DOHH2 (cell line): Measurements from ENCODE around the gene FAM107B.

Experiments
- H3F3A ChIP-seq: fragments of 200-600 bp; sonication (generic), shearing (Covaris generic); 2 replicates; pipeline ENCODE4 v1.6.0; 2016; ENCODE audit warnings: antibody characterized with exemption, mild to moderate bottlenecking; ENCODE audit not compliant: control insufficient read depth, insufficient read depth
- H3K27ac ChIP-seq: fragments of 200-600 bp; sonication (generic); 2 replicates; pipeline ENCODE4 v1.5.1; 2014; ENCODE audit warnings: low read depth, mild to moderate bottlenecking, low read length, moderate library complexity
- H3K27me3 ChIP-seq: fragments of 200-600 bp; sonication (generic); 2 replicates; pipeline ENCODE4 v1.6.1; 2014; ENCODE audit warnings: mild to moderate bottlenecking, low read length, mixed read lengths; ENCODE audit not compliant: control insufficient read depth
- H3K36me3 ChIP-seq: fragments of 200-600 bp; sonication (generic); 2 replicates; pipeline ENCODE4 v1.6.1; 2014; ENCODE audit warnings: mild to moderate bottlenecking, low read length, moderate library complexity, mixed read lengths; ENCODE audit not compliant: control insufficient read depth
- H3K4me1 ChIP-seq: fragments of 200-600 bp; sonication (generic); 2 replicates; pipeline ENCODE4 v1.6.1; 2014; ENCODE audit warnings: mild to moderate bottlenecking, low read length, mixed read lengths; ENCODE audit not compliant: control insufficient read depth
- H3K4me2 ChIP-seq: fragments of 200-600 bp; sonication (generic); 2 replicates; pipeline ENCODE4 v1.6.0; 2014; ENCODE audit warnings: mild to moderate bottlenecking, low read length, moderate library complexity
- H3K4me3 ChIP-seq: fragments of 200-600 bp; sonication (generic); 2 replicates; pipeline ENCODE4 v1.5.1; 2014; ENCODE audit warnings: mild to moderate bottlenecking, low read length, mixed read lengths
- H3K79me2 ChIP-seq: fragments of 200-600 bp; sonication (generic); 2 replicates; pipeline ENCODE4 v1.6.1; 2014; ENCODE audit warnings: mild to moderate bottlenecking, low read length, mixed read lengths; ENCODE audit not compliant: control insufficient read depth
- H3K9me2 ChIP-seq: fragments of 200-600 bp; sonication (generic); replicated peaks from 2 replicates; pipeline ENCODE4 v1.6.1; 2014; ENCODE audit warnings: mild to moderate bottlenecking, low read length, mixed read lengths; ENCODE audit not compliant: control insufficient read depth
- H3K9me3 ChIP-seq: fragments of 200-600 bp; sonication (generic); 2 replicates; pipeline ENCODE4 v1.6.1; 2014; ENCODE audit warnings: antibody characterized with exemption, low read length, mixed read lengths; ENCODE audit not compliant: control insufficient read depth, insufficient read depth
- H4K20me1 ChIP-seq: fragments of 200-600 bp; sonication (generic); 2 replicates; pipeline ENCODE4 v1.6.0; 2014; ENCODE audit warnings: low read depth, mild to moderate bottlenecking, antibody characterized with exemption, low read length, moderate library complexity; ENCODE audit not compliant: control insufficient read depth, insufficient read depth
- CTCF ChIP-seq: fragments of 200-600 bp; sonication (generic); IDR thresholded peaks from one replicate; pipeline ENCODE4 v1.5.1; 2014; ENCODE audit warnings: antibody characterized with exemption, mild to moderate bottlenecking, low read depth, low read length; ENCODE audit not compliant: poor library complexity, severe bottlenecking
- EZH2phosphoT487 ChIP-seq: fragments of 200-600 bp; sonication (generic); IDR thresholded peaks from 2 replicates; pipeline ENCODE4 v1.6.1; 2017; ENCODE audit warnings: borderline replicate concordance, mild to moderate bottlenecking, antibody characterized with exemption, low read length, moderate library complexity, mixed read lengths

FAM107B gene

DNA sequence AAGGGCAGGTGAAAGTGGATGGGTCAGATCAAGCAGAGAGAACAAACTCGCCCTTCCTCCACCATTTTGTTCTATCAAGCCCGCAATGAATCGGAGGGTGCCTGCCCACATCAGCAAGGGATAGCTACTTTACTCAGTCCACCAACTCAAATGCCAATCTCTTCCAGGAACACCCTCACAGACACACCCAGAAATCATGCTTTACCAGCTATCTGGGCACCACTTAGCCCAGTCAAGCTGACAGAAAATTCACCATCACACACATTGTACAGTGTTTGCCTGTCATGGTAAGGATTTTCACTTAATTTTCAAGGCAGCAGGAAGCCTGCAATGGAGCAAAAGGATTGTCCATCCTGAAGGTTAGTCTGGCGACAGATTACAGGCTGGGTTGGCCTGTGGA, 75.2 kb downstream of the FAM107B start:
- Histone ChIP-seq H3F3A (no peaks in the 10 kb centered on the region), H4K20me1 (no peaks in the 10 kb centered on the region), H3K4me1 (no peaks in the 10 kb centered on the region), H3K27me3 (no peaks in the 10 kb centered on the region), H3K4me2 (no peak overlapping the region), H3K36me3 (no peaks in the 10 kb centered on the region), H3K9me3 (no peaks in the 10 kb centered on the region), H3K27ac (no peak overlapping the region), H3K79me2 (no peaks in the 10 kb centered on the region), H3K4me3 (no peak overlapping the region), H3K9me2 (no peaks in the 10 kb centered on the region)
- TF ChIP-seq EZH2phosphoT487 (no peak), CTCF (no peak)

DNA sequence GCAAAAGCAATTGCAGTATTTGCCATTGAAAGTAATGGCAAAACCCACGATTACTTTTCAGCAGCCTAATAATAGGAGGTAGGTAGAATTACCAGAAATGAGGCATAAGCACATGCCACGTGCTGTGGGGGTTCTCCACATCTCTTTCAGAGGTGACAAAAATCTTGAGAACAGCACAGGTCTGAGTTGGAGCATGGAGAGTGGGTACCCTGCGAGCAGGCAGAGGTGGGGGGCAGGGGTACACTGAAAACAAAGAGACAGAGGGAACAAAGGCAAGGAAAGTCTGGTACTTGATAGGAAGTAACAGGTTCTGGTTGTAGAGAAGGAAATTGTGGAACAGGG, 75.9 kb downstream of the FAM107B start:
- H3K4me2 ChIP-seq, result no peak overlapping the region
- no peaks in the 10 kb centered on the region for H4K20me1 ChIP-seq
- TF ChIP-seq EZH2phosphoT487, result no peak
- TF ChIP-seq CTCF, result no peak
- H3K79me2 ChIP-seq, result no peaks in the 10 kb centered on the region
- no peaks in the 10 kb centered on the region for H3K27me3 ChIP-seq
- H3F3A ChIP-seq, result no peaks in the 10 kb centered on the region
- no peaks in the 10 kb centered on the region for H3K36me3 ChIP-seq
- no peaks in the 10 kb centered on the region for H3K4me1 ChIP-seq
- H3K27ac ChIP-seq, result no peak overlapping the region
- no peaks in the 10 kb centered on the region for H3K9me3 ChIP-seq
- no peaks in the 10 kb centered on the region for H3K9me2 ChIP-seq
- H3K4me3 ChIP-seq, result no peak overlapping the region

GRCh38 chr10:14698111-14698828, 76.4 kb downstream of the FAM107B start:
- Histone ChIP-seq H3K79me2 (no peaks in the 10 kb centered on the region), H3K27ac (no peak overlapping the region), H3K4me1 (no peaks in the 10 kb centered on the region), H3K27me3 (no peaks in the 10 kb centered on the region), H3K9me2 (no peaks in the 10 kb centered on the region), H3F3A (no peaks in the 10 kb centered on the region), H3K9me3 (no peaks in the 10 kb centered on the region), H4K20me1 (no peaks in the 10 kb centered on the region), H3K4me2 (no peak overlapping the region), H3K4me3 (no peak overlapping the region), H3K36me3 (no peaks in the 10 kb centered on the region)
- no peak for TF ChIP-seq EZH2phosphoT487
- no peak for TF ChIP-seq CTCF

- no peaks in the 10 kb centered on the region for H4K20me1 ChIP-seq
- no peaks in the 10 kb centered on the region for H3K4me1 ChIP-seq
- H3K79me2 ChIP-seq, result no peaks in the 10 kb centered on the region
- no peaks in the 10 kb centered on the region for H3K9me3 ChIP-seq
- no peak overlapping the region for H3K4me3 ChIP-seq
- no peaks in the 10 kb centered on the region for H3K9me2 ChIP-seq
- no peaks in the 10 kb centered on the region for H3F3A ChIP-seq
- H3K27ac ChIP-seq, result no peak overlapping the region
- no peak overlapping the region for H3K4me2 ChIP-seq
- no peaks in the 10 kb centered on the region for H3K27me3 ChIP-seq
- H3K36me3 ChIP-seq, result no peaks in the 10 kb centered on the region
- TF ChIP-seq EZH2phosphoT487 (no peak), CTCF (no peak)
Measured at GRCh38 chr10:14697281-14697680, 77.4 kb downstream of the FAM107B start.
